Activated CD8-positive, alpha-beta memory T cell treated with anti-CD3 and anti-CD28 coated beads for 1 hour (primary cell): ENCODE results near the gene RO60.
"Not testable (repeated sequence)": the region's sequence is repeated elsewhere in the genome, so short reads cannot be mapped to it uniquely, and the experiment has no call there.

ENCODE experiments used
- DNase-seq, 2 donors: peaks; one replicate each; pipeline ENCODE4 v3.0.0-alpha.2; 2020; ENCODE audit warnings: low read depth in 1 of 2; ENCODE audit errors: extremely low read depth in 1 of 2

RO60 gene

DNA sequence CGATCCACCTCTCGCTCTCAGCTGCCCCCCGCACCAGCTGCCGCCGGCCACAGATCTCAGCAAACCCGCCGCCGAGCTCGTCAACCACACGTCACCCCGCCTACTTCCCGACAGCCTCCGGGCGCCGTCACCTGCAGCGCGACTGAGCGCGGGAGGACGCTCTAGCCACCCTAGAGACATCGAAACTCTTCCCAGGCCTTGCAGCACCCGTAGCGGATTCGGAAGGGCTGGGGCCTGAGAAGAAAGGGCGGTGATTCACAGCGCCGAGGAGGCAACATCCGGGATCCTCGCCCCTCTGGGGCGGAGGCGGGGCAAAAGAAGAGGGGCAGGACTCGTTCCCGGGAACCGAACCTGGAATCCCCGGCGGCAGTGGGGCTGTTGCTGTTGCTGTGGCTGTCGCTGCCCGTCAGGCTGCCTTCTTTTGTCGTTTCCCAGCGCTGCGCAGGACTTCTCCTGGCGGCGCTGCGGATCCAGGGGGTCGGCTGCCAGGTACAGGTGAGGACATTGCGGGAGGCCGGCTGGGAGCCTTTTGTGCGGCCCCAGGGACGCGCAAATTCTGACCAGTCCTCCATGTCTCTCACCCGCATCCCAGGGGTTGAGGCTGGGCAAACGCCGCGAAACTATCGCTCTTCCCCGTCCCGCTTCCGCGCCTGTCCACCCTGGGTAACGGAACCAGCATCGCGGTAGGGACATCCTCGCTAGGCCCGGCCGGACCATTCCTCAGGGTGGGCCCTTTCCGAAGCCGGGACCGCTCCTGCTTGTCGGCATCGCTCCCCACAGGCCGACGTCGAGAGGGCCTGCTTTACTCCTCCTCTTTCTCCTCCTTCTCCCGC, at the start of gene RO60, which contains the start of gene UCHL5:
Gene RO60 (plus strand): TSS at position 331 of the 833 bp plus-strand sequence. CDS start 9,443 bp downstream, outside the sequence.
Gene UCHL5 (minus strand): TSS at position 79 of the 833 bp plus-strand sequence. CDS start 100 bp downstream, outside the sequence.
- peak; percentile 82 to 84 for DNase-seq

DNA sequence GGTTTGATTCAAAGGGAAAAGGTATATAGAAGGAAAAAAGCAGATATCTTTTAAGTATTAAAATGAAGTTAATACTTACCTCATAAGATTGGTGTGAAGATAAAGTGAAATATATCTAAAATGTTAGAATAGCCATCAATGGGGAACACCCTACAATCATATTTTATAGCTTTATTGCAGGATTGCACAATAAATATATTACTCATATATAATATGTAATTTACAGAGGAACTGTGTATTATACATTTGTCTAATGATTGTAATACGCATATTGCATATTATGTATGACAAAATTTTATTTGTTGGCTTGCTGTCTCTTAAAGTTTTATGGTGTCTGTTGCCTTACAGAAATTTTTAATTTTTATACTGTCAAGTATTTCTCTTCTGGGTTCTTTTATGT, 48.0 kb upstream of the RO60 start:
- DNase-seq: no peak

- no peak for DNase-seq
These were observed 46.4 kb upstream of the RO60 start for GRCh38 chr1:193013005-193013404.

- DNase-seq: no peak
These were observed 45.7 kb upstream of the RO60 start for GRCh38 chr1:193013707-193014106.

GRCh38 chr1:193014400-193014799, 45.0 kb upstream of the RO60 start:
- DNase-seq: no peak

DNA sequence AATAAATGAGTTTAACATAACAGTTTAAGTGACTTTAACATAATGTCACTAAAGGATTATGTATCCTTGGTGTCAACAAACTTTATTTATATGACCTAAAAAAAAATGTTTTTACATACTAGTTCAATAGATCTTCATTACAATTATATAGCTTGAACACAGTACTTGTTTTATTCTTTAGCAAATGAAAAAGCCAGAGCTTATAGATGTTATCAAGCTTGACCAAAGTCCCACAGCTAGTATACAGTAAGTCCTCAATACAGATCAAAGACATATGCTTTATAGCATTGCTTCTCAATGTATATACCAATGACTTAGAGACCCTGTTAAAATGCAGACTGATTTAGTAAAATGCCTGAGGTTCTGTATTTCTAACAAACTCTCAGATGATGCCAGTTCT, 42.6 kb upstream of the RO60 start:
- no peak for DNase-seq

DNA sequence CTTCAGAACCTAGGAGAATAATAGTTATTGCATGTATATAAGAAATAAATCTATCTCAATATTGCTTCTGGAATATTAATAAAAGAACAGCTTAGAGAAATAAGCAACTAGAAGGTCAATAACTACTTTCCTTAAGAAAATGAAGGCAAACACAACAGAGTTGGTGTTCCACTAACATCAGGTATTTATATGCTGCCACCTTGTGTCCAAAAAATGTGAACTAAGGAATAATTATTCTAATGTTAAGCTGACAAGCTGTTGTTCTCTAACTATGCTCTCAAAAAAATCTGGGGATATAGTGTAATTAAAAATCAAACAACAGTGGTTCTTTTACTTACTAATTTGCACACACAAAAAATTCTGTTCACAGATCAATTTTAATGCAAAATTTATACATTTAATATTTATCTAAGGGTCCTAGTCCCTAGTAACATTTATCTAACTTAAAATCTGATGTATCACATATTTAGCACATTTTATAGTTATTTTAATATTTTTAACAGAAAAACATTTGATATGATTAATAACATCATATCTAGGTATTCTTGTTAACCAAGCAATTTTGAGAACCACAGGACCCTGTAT, 39.9 kb upstream of the RO60 start:
- DNase-seq: no peak

- DNase-seq: no peak
These were observed 34.2 kb upstream of the RO60 start for GRCh38 chr1:193025218-193025617.

DNA sequence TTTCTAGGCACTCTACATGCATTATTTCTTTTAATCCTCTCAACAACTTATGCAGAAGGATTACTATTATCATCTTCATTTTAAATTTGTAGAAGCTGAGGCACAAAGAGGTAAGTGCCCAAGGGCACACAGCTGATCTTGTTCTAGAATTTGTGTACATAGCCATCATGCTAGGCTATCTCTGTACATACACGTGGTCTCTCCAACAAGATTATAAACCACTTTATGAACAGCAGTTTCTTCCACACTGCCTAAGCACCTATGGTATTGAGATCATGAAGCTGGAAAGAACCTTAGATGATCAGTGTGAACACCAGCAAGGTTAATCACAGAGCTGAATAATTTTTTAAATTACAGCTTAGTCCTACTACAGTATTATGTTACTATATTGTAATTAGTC, 29.1 kb upstream of the RO60 start:
- DNase-seq: no peak

DNA sequence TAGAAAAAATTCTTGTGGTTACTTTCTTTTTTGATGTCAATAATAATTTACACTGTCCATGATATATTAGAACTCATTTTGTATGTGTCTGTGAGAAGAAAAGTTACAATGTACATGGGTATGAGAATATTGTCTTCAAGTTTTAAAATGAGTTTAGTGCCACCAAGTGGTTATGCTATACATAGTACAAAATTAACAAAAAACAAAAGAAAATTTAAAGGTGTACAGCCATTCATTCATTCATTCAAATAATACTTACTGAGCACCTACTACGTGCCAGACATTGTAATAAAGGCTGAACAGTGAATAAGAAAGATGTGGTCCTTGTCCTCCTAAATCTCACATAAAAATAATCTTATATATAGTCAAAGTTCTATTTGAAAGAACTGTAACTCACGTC, 28.0 kb upstream of the RO60 start:
- DNase-seq: no peak

DNA sequence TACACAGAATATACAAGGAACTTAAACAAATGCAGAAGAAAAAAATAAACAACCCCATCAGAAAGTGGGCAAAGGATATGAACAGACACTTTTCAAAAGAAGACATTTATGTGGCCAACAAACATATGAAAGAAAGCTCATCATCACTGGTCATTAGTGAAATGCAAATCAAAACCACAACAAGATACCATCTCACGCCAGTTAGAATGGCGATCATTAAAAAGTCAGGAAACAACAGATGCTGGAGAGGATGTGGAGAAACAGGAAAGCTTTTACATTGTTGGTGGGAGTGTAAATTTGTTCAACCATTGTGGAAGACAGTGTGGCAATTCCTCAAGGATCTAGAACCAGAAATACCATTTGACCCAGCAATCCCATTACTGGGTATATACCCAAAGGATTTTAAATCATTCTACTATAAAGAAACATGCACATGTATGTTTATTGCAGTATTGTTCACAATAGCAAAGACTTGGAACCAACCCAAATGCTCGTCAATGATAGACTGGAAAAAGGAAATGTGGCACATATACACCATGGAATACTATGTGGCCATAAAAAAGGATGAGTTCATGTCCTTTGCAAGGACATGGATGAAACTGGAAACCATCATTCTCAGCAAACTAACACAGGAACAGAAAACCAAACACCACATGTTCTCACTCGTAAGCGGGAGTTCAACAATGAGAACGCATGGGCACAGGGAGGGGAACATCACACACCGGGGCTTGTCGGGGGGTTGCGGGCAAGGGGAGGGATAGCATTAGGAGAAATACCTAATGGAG, 26.6 kb upstream of the RO60 start:
- not testable (repeated sequence) for DNase-seq

- no peak for DNase-seq
These were observed 25.8 kb upstream of the RO60 start for GRCh38 chr1:193033610-193034009.

- no peak for DNase-seq
These were observed 22.9 kb upstream of the RO60 start for GRCh38 chr1:193036337-193037047.

DNA sequence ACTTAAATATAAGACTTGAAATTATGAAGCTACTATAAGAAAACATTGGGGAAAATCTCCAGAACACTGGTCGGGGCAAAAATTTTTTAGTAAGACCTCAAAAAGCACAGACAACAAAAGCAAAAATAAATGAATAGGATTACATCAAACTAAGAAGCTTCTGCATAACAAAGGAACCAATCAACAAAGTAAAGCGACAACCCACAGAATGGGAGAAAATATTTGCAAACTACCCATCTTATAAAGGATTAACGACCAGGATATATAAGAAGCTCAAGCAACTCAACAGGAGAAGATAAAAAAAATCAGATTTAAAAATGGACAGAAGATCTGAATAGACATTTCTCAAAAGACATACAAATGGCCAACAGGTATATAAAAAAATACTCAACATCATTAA, 19.4 kb upstream of the RO60 start:
- no peak for DNase-seq

- DNase-seq: no peak
These were observed 16.4 kb upstream of the RO60 start for GRCh38 chr1:193042766-193043691.

- not testable (repeated sequence) for DNase-seq
These were observed 10.5 kb upstream of the RO60 start for GRCh38 chr1:193048913-193049312.

DNA sequence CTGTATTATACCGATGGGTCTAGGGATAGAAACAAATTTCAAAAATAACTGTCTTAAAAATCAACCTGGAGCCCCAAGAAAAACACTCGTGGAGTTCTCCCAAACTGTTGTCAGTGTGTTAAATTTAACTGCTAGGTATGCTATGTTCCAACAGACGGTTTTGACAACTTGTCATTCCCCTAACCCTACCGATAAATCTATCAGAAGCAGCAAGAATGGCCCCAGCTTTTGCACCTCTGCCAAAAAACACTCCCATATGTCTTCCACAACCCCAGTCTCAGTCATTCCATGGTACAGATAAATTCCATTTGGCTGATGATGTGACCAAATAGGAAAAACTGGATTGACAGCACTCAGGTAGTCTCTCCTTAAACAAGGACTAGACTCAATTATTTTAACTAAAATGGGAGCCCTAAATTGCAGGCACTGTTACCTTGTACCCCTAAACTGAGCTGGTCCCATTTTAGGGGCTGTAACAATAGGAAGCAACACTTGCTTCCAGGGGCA, 5.2 kb upstream of the RO60 start:
- no peak for DNase-seq

DNA sequence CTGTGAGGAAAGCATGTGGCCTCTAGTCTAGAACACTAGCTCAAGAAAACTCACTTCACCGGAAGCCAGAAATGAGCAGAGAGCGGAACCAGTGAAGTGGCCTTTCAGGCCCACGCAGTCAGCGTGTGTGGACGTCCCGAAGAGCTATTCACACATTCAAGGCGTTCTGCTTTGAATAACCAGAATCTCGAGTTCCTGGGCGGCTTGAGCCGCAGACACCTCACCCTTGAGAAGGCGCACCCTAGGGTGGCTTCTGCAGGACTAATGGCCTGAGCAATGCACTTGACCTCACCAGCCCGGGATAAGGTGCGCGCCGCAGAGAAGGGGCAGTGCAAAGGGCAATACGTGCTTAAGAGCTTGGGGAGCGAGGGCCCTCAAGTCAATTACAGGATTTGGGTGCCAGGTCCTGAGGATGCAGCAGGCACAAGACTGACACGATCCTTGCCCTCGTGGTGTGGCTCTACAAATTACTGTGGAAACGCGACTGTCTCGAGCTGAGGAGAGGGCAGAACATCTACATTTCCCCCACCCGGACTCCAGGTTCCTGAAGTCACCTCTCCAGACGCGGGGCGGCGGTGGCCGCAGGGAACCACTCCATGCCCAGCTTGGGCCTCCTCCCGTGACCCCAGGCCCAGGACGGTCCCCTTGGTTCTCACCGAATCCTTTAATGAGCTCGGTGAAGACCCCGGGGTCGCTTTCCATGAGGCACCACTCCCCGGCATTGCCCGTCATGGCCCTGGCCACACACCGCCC, 707 bp upstream of the RO60 start:
- peak in 1 of 2 donors; percentile 14 for DNase-seq

GRCh38 chr1:193060115-193060403, 647 bp downstream of the RO60 start:
- DNase-seq: no peak
